AG20443 (cell line): ENCODE results near the gene CDC42.

Experiments
- DNase-seq: peaks from one replicate; pipeline ENCODE4 v3.0.0; 2012; ENCODE audit warnings: low spot score, mixed read lengths

The CDC42 gene

DNA sequence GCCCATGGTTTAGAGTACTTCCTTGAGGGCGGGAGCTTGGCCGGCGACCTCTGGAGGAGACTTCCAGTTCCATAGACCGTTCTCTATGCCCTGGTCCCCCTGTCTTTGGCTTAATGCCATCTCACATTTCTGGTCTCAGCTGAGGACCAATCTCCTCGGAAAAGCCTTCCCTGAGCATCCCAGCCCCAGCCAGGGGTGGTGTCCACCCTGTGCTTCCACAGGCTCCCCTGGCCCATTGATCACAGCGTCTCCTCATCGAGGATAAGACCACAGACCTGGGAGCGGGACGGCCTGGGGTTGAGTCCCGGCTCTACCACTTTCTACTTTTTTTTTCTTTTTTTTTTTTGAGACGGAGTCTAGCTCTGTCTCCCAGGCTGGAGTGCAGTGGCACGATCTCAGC lies 75.9 kb downstream of the CDC42 start:
- DNase-seq = no peak

DNA sequence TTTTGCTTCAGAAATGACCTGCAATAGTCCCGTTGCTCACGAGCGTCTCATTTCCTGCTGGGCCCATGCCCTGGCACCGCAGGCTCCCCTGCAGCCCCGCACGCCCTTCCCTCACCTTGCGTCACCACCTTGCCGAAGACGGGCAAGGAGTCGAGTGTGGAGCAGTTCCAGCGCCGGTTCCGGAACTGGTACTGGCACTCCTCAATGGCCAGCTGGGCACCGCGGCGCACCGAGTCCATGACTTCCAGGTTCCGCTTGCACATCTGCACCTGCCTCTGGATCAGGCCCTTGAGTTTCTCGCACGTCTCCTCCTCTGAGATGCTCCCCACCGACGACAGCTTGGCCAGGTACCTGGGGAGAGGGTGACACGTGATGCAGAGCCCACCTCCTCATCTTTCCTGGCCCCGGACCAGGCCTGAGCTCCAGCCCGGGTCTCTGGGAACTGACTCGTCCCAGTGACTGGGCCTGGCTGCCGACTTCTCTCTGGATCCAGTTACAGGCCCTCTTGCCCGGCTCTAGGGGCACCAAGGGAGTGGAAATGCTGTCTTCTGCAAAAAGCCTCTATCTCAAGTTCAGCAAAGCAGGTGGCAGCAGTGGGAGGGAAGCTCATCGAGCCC lies 77.1 kb downstream of the CDC42 start:
- DNase-seq = no peak

DNA sequence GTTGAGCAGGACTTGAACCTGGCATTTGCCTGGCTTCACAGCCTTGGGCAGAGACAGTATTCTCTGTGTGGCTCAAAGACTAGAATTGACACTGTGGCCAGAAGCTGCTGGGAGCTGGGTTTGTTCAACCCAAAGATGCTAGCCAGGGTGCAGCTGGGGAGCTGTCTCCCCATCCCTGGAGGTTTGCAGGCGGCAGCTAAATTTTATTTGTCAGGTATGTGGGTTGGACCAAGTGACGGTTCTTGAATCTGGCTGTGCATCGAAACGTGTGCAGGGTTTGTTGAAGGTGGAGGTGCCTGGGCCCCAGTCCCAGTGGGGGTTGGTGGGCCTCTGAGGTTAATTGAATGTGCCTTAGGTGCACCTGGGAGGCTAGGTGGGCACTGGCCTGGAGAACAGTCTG lies 78.6 kb downstream of the CDC42 start:
- no peak for DNase-seq

DNA sequence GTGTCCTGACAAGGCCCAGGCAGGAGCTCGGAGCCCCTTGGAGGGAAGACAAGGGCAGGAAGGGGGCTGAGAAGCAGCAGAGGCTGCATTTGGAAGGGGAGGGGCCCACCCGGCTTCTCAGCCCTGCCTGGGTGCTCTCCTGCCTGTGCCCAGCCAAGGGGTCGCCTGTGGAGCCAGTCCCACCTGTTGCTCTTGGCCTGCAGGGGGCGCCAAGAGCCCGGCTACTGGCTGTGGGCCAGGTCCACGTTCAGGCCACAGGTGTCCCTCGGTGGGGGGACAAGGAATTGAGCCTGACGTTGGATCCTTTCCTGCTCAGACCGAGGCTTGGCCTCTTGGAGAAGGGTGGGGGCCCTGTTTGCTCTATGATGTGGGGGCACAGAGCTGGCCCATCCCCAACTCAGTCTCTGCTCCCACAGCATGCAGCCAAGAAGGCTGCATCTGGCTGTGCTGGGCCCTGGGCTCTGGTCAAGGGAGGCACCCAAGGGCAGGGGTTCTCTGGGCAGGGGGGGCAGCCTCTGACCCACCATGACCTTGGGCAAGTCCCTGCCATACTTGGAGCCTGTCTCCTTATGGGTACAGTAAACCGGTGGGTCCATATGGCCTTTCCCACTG lies 79.5 kb downstream of the CDC42 start:
- peak; percentile 45 for DNase-seq

DNA sequence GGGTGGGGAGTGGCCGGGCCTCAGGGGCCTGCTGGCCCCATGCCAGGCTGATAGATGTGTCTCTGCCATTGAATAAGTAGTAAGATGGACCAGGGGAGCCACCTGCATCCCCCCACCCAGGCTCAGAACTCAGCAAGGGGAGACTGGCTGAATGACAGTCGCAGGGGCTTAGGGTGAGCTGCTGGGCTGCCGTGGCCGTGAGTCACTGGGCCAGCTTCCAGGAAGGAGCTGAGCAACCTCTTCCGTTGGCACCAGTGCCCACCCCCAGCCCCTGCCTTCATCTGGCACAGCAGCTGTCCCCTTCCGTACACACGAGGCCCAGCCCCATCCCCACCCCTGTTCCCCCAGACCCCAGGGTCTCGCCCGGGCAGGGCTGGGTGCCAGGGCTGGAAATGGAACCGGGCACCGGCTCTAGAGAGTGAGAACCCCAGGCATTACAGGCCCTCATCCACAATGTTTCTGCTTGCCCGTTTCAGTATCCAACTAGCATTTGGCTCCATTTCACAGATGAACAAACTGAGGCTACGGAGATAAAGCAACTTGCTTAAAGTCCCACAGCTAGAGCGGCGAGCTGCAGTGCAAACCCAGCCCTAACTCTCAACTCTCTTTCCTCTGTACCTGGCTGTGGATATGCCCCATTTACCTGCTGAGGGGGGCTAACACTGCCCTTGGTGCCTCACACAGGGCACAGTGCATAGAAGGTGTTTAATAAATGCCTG lies 80.2 kb downstream of the CDC42 start:
- DNase-seq = peak; percentile 93

DNA sequence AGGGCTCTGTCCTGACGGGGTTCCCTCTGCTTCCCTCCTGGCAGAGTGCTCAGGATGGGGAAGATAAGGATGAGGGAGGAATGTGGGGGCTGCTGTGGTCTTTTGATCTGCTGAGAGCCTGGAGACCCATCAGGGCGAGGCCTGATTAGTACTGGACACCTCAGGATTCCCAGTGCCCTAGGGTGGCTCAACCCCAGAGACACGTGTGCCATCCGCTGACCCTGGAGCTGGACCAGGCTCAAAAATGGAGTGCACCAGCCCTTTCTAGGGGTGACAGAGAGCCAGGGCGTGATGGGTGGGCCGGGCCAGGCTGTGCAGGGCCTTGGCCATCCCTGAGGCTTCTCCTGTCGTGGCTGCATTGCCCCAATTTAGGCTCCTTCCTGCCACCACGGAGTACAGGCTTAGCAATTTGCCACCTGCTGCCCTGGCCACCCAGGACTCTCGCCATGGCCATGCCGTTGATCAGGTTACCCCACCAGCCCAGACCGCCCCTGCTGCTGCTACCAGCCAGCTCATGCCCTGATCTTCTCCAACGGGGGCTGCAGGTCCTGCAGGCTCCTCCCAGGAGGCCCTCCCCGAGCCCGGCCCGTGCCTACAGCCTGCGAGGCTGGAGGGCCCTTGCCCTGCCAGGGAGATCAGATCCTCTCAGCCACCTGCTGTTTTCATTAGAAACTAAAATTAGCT lies 80.9 kb downstream of the CDC42 start:
- no peak for DNase-seq

DNA sequence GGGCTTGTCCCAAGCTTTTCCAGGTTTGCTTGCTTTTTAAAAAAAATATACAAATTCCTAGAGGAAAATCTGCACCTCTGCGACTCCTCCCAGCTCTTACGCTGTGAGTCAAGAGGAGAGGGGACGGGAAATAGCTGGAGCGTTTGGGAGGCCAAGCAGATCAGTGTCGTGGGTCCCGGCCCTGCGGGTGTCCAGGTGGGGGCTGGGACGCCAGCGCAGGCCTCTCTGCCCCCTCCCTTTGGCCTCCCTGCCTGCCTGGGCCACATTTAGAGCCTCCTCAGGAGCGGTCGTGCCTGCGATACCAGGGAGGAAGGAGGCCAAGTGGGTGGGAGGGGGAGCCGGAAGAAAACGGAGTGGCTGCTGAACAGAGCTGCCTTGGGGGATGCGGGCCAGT lies 81.4 kb downstream of the CDC42 start:
- no peak for DNase-seq

DNA sequence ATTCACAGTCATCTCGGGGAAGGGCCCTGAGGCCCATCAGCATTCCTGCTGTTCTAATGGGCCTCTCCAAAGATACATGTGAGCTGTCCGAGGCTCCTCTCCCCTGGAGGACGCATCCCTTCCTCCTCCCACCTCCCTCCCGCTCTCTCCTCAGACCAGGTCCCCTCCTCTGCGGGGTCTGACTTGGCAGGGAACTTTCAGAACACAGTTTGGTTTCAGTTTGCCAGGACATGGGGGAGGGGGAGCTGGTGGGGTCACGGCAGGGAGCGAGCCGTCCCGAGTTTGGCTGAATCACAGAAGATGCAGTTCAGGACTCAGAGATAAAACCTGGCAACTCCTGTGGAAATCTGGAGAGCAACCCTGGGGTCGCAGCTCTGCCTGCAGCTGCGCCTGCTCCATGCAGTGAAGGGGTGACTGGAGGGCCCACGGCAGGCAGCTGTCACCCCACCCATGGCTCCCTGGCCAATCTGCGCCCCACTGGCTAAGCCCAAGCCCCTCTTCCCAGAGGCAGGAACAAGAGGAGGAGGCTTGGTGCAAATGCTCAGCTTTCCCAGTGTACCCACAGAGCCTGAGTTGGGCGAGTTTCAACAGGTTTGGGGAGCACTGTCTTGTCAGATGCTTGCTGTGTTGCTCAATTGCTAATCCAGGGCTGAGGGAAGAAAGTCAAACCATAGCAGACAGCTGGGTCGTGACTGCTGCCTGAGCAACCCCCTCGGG lies 84.7 kb downstream of the CDC42 start:
- DNase-seq = no peak

DNA sequence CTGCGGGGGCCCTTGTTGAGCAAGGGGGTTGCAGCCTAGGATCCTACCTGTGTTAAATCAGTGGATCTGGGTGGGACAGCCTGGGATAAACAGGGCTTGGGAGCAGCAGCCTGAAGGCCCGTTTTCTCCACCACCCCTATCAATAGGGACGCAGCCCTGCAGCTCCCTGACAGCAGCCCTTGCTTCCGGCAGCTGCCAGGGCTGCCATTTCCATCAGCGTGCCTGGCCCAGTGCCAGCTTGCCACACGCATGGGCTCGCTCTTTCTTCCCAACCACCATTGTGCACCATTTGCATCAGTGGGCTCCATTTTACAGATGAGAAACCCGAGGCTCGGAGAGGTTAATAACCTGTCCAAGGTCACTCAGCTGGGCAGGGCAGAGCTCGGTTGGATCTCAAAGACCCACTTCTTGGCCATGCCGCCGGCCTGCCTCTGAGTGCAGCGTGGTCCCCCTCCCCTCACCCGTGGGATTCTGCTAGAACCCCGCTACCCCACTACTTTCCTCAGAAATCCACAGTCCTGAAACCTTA lies 86.6 kb downstream of the CDC42 start:
- DNase-seq = no peak

DNA sequence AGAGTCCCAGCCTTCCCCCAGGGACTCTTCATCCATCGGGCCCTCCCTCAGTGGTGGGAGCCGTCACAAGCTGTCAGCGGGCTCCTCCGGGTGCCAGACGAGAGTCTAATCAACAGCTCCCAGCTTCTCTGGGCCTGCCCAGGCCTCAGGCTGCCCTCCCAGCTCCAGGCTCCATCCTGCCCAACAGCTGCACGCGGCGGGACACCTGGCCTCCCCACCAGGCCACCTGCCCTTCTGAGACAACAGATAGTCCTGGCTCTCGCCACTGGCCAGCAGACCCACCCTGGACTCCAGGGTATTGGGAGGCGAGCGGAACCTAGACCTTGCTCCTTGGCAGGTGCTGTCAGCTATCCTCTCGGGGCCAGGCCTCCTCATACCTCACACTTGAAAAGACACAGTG lies 87.3 kb downstream of the CDC42 start:
- DNase-seq = no peak
